ENCODE results near the gene DLGAP1.
A peak's percentile ranks its signal among the peaks of the same experiment; 100 is the strongest.
"Not testable (repeated sequence)": the region's sequence is repeated elsewhere in the genome, so short reads cannot be mapped to it uniquely, and the experiment has no call there.

Gene DLGAP1

DNA sequence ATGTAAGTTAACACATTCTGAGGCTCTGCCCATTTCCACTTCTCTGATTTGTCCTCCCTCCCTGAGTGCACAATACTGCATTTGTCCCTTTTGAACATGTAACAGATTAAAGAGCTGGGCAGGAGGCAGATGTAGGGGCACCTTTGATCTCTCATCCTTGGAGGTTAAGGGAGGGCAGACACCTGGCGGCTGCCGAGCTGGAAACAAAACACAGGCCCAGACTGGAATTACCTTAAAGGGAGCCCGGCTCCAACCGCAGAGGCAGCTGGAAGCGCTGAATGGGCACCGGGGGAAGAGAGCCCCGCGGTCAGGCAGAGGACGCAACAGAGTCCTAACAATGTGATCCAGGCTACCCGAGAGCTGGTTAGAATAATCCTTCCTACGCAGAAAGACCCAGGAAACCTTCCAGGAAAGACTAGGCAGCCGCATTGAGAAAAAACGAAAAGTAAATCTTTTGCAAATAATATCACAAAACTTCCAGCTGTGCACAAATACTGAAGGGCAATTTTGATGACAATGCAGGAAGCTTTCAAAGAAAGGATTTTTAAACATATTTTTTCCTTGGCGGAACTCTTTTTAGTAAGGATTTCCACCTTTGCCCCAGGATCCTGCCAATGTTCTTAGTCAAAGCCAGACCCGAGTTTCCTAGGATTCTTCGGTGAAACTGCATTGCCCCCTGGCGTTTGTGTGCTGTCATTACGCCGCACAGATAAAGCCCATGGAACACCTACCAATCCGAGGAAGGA lies 789.2 kb downstream of the DLGAP1 start:
- peak; percentile 77 for DNase-seq

GRCh38 chr18:3665204-3665603 lies 789.9 kb downstream of the DLGAP1 start:
- no peak for DNase-seq

DNA sequence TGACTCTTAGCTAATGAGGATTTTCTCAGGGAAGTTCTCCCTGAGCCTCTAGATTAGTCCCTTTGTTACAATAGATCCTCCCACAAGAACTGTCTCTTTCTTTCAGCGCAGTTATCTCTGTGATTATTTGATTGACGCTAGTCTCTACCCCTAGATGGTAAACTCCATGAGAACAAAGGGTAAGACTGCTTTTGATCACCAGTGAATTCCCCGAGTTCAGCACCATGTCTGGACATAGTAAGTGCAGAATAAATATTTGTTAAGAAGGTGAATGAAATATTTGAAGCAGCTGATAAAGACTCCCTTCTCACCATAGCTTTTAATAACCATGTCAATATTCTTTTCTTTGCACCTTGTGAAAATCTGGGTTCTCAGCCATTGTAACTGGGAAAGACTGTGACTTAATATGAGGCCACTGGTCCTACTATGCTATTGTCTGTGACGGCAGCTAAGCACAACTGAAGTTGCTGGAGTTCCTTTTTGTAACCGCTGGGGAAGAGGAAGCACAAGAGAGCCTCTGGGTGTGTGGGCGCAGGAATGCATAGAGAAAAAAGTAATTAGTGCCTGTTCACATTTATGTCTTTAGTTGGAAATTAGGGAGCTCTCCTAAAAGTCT lies 790.4 kb downstream of the DLGAP1 start:
- DNase-seq = no peak

DNA sequence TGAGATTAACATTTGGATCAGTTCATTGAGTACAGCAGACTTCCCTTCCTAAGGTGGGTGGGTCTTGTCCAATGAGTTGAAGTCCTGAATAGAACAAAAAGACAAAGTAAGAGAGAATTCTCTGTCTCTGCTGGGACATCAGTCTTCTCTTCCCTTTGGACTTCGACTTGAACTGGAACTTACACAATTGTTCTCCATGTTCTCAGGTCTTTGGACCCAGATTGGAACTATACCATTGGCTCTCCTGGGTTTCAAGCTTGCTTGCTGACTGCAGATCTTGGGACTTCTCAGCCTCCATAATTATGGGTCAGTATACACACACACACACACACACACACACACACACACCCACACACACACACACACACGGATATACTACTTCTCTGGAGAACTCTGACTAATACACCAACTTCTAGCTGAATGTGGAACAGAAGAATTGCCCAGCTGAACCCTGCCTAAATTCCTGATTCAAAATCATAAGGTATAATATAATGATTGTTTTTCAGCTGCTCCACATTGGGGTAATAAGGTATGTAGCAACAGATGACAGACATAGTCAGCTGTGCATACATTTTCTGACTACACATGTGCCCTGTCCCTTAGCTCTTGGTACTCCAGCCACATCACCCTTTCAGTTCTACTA lies 791.1 kb downstream of the DLGAP1 start:
- DNase-seq = no peak

GRCh38 chr18:3661989-3662388 lies 793.1 kb downstream of the DLGAP1 start:
- DNase-seq = no peak

DNA sequence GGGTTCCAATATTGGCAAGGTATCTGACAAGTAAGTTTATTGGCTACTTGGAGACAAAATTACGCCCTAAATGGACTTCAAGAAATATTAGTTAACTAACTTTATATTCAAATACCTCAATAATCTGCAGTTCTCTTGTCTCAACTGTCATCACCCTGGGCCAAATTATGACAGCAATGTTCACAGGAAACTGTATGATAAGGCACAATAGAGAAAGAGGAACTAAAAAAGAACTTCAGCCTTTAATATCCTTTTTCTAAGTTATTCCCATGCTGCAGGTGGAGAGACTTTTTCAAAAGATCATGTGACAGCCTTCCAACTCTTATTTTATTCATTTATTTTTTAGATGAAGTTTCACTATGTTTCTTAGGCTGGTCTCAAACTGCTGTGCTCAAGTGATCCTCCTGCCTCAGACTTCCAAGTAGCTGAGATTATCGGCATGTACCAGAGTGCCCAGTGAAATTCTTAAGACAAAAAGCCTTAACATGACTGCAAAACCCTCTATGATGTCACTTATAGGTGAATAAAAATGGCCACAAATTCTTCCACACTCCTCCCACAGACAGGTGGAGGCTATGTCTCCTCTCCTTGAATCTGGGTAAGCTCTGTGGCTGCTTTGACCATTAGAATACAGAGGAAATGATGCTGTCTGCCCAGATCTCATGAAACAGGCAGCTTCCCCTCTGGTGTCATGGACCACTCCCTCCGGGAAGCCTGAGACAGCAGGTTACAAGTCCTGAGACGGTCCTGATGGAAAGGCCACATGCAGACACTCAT lies 794.2 kb downstream of the DLGAP1 start:
- DNase-seq = no peak

DNA sequence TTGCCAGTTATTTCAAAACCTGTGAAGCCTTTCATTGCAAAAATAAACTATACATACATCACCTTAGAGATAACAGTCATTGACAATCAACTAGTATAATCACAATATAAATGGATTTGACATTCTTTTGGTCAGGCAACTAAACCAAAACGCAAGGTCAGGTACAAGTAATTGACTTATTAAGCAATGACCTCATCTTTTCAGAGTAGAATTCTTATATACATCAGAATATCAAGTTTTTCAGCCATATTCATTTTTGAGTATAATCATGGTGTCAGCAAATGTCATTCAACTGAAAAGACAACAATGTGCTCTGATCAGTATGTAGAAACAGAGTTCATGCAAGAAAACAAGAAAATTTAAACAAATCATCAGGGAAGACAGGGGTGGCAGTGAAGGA lies 796.6 kb downstream of the DLGAP1 start:
- DNase-seq = no peak

DNA sequence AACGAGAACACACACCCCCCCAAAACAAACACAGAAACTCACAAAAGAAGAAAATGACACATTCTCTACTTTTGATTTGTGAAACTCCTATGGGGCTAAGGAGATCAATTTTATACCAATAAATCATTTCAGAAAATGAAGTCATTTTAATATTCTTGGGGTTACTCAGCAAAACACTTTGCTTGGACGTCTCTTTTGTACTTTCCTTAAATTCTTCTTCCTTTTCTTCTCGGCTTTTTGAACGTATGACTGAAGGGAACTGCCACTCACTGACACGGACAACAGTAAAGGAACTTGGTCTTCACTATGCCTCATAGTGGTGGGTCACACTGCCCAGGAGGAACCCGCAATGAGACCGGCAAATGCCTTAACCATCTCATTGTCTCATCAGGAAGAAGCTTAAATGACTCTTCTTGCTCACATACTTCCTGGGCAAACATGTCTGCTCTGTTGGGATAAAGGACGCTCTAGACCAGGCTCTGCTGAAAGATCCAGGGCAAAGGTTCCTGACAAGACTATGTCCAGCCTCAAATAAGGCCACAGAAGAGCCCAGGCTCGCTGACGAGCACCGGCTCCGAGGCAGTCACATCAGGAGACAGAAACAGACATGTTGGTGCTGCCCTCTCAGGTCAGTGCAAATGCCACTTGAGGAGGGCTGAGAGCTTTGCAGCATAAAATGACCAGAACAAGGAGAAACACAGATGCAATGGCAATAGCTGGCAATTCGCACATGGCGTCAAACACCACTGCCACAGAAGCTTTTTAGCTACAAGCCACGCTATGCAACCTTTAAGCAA lies 799.7 kb downstream of the DLGAP1 start:
- DNase-seq = no peak

DNA sequence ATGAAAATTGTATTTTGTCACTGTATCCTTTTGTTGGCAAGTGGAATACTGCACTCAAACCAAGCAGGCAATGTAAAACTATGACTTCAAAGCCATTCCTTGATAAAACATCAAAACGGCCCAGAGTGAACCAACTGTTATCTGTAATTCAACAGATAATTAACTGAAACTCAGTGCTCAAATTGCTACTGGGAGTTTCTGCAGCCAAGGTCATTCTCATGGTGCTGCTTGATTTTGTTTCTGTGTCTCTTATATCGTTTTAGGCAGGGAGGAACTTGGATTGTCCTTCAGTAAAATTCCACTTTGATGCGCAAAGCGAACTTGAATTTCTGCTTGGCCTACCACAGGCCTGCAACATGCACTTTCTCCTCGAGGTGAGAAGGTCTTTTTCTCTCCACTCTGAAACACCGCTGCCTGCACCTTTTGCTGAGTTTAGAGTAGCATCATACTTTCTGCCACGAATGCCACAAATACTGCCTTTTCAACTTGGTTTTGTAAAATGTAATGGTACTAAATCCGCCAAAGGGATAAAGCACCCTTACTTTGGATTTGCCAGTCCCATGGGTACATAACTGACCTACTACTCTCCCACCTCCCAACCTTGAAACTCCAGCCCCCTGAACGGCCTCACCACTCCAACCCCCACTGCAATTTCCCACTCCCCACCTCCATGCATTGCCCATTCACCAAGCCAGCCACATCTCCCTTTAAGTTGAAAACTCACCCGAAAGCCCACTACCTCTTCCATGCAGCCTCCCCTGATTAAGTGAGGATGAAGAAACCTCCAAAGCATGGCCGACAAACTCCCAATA lies 800.5 kb downstream of the DLGAP1 start:
- no peak for DNase-seq

GRCh38 chr18:3653851-3654441 lies 801.2 kb downstream of the DLGAP1 start:
- no peak for DNase-seq

DNA sequence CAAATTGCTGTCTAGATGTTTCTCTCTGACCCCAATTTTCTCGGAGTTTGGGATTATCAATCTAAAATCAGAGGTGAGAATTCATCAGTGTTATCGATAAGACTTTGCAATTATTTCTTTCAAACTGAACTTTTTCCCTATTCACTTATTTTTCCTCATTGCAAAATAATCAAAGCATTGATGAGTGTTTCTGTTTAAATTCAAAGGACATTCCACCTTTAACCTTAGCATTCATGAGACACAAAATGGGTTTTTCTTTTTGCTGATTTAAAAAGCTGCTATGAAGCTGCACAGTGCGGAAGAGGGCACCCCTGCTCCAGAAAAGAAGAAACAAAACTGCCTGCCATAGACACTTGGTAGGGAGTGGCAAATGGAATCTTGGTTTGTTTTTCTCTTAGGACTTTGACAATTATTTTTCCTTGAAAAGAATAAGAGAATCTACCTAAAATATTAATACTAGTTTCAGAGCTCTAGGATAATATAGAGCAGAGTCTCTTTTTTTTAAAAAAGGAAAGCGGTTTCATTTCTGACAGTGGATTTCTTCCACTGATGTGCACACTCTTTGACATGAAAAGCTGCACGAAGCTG lies 801.8 kb downstream of the DLGAP1 start:
- DNase-seq = no peak

DNA sequence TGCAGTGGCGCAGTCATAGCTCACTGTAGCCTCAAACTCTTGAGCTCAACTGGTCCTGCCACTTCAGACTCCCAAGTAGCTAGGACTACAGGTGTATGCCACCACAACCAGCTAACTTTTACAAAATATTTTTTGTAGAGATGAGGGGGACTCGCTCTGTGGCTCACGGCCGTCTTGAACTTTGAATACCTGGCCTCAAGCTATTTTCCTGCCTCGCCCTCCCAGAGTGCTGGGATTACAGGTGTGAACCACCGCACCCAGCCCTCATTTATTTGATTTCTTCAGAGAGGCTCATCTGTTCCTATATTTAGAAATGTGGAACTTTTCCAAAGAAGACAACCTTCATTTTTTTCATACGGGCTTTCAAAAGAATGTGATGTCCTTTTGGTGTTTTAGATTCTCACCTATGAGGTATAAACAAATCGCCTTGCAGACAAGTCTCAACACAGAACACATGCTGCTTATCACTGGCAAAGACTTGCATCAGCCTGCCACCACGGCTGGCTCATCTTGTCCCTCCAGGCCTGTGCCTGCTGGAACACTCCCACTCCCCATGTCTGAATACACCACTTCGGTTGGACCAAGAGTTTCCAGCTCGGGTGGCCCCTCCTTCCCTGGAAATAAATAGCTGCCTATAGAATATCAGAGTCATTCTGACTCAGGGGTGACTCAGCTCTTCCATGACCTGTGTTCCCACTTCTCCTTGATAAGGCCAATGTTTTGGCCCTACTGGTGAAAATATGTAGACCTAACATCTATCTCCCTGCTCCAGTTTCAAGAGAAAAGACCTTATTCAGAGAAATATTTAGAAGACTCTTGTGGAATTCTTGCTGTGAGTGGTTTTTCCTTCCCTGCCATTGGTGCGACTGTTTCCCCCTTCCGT lies 802.5 kb downstream of the DLGAP1 start:
- DNase-seq = no peak

GRCh38 chr18:3651266-3651665 lies 803.8 kb downstream of the DLGAP1 start:
- no peak for DNase-seq

GRCh38 chr18:3650521-3651042 lies 804.5 kb downstream of the DLGAP1 start:
- DNase-seq = not testable (repeated sequence)

DNA sequence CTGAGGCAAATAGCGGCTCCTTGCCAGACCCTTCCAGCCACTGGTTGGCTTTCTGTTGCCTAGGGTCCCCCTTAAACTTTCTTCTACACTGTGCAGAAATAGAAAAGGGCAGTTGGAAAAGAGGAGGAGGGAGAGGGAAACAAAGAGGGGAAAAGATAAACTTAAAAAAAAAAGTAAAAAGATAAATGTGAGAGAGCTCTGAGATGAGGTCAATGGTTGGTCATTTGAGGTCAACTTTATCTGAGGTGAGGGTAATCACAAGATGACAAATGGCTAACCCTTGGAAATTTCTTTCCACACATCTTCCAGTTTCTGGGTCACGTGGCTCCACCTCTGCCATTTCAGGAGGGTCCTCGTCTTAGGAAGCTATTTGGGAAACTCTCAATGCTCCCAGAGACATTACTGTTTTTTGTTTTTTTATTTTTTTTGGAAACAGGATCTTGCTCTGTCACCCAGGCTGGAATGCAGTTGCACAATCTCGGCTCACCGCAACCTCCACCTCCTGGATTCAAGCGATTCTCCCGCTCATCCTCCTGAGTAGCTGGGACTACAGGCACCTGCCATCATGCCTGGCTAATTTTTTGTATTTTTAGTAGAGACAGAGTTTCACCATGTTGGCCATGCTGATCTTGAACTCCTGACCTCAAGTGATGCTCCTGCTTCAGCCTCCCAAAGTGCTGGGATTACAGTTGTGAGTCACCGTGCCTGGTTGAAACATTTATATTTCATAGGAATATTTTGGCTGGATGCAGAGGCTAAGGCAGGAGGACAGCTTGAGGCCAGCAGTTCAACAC lies 805.3 kb downstream of the DLGAP1 start:
- DNase-seq = no peak

DNA sequence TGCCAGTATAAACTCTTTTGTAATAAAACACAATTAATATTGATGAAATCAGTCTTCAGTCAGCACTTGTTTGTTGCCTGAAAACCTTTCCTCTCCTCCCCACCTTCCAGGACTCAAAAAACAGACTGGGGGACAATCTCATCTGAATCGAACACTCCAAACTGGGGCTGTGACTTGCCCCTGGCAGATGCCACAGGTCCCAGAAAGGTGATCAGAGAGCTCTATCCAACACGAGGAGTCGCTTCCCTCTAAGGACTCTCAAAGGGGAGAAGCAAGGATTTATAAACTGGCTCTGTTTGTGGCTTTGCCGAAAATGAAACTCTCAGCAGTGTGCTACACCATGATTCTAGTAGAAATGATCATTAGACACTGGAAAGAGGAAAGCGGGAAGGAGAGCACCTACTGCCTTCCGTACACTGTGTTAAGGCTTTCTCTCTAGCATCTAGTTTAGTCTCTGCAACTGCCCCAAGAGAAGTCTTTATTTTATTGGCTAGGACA lies 805.9 kb downstream of the DLGAP1 start:
- no peak for DNase-seq

DNA sequence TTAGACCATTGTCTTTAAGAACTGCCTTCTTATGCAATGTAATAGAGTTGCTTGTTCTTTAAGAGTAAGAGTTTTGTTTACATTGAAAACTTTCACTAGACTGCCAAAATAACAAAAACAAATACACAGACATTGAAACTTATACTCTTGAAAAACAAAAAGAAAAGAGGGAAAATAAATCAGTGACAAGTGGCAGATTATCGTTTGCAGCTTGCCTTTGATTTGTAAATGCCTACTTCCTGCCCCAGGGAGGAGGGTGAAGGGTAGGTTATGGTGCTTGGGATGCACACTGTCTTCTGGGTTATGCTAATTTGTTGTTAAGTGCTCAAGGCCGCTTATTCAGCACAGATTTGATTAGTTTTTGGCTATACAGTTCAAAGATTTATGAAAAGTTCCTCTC lies 806.5 kb downstream of the DLGAP1 start:
- DNase-seq = no peak

DNA sequence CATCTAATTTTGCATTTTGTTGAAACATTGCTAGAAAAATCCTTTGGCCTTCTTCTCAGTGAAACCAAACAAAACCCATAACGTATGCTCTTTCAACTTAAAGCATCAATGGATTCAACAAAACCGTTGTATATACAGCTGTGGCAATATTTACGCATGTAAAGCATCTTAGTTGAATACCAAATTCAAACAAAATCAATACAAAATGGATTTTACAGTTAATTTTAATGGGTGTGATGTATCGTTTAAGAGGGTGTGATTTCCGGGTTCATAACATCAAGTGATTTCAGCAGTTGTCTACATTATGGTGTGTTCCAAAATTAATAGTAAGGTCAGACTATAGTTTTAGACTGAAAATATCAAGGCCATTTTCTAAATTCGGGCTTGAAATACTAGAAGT lies 806.9 kb downstream of the DLGAP1 start:
- DNase-seq = no peak

- no peak for DNase-seq
Measured at GRCh38 chr18:3647636-3648035, 807.5 kb downstream of the DLGAP1 start.

All from NCI-H1417 treated with DMSO at 0.1 percent for 48 hours (cell line).